A549 treated with CORT108297 at 1 μM for 4 hours (cell line): Measurements from ENCODE around the gene DNAH12. TPM values are rescaled to one million over a fixed set of nuclear protein-coding genes. Genes with fewer than 3 reads are reported as not detected.

Experiments used
- total RNA-seq: library from RNA; stranded (reverse); fragments of 200-300 nt; extraction: Qiagen RNA extraction; gene quantifications from 5 replicates; pipeline ENCODE4 v1.2.3, GENCODE V29; 2022

Gene DNAH12
- 0.03 to 0.15 TPM (median 0.13 TPM) in 5 replicates for total RNA-seq

GRCh38 chr3:57544181-57545125, at the start of gene DNAH12:
Gene DNAH12, minus strand, starts transcription at chr3:57544344. Its CDS starts 1,474 bp downstream, at chr3:57542870.

DNA sequence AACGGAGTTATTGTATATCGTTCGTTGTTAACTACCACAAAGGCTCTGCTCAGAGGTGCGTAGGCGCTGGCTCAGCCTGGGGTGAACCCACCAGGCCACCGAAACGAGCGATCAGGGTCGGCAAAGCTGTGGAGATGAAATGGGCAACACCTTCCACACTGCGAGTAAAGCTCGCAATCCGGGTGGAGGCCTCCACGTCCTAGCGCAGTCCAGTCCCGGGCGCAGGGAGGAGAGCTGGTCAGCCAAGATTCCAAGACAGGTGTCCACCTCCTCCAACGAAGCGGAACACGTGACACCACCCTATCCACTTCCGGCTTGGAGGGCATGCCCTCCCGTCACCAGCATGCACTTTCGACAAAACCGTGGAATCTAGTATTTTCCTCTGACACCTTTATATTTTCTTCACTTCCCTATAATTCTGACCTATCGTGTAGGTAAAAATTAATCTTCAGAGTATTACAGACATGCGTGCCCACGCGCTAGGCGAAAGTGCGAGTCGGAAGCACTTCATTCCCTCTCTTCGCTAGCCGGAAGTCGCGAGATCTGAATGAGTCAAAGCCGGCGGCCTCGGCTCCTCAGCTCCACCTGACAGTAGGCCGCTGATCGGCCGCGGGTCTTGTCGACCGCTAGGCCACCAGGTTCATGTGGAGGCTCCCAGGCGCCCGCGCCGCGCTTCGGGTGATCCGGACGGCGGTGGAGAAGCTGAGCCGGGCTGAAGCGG, 11.8 kb upstream of the DNAH12 start, which contains the start of gene PDE12:
Gene PDE12 (plus strand): TSS at position 537 of the 721 bp plus-strand sequence. CDS start 106 bp downstream, at position 643.

DNA sequence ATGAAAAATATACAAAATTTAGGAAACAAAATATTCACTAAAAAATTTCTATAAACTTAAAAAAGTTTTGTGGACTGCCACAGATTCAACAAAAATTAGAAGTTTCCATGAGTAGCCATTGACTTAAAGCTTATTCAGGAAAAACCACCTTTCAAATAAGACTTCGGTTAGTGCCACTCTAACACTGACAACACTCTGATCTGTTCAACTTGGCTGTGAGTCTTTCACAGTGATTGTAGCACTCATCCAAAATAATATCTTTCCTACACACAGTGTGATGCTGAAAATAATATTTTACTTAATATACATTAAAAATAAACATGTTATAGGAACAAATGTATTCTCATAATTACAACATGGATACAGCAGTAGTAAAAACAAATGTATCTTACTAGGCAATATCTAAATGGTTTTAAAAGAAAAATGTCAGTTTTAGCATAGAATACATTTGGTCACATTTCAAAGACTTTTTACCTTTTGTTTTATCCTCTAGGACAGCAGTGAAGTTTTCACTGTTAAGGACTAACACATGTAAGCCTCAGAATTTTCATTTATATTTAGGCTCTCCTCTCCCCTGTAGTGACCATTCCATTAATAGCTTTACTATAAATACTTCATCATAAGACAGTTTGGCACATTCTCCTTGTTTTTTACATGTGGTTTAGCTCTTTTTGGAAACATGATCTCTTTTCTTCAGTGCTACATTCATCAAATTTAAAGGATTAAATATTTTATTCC, 251.8 kb downstream of the DNAH12 start, which contains the start of gene ASB14:
Gene ASB14 (minus strand): TSS at position 527 of the 738 bp plus-strand sequence. CDS start 652 bp downstream, outside the sequence.

Other genes with a start within 250 kb of the DNAH12 start
- gene PDE12, start 11.9 kb upstream of the DNAH12 start, total RNA-seq: 13.5 to 16.6 TPM (median 14.6 TPM) in 5 replicates
- gene ARF4, start 53.0 kb upstream of the DNAH12 start, total RNA-seq: 161 to 172 TPM (median 167 TPM) in 5 replicates
- gene DENND6A, start 148.7 kb upstream of the DNAH12 start, total RNA-seq: 5.5 to 6.7 TPM (median 6.6 TPM) in 5 replicates
- 21.3 to 28.5 TPM (median 25.8 TPM) in 5 replicates for gene SLMAP, start 212.0 kb upstream of the DNAH12 start, total RNA-seq